Measurements from ENCODE around the gene PLA2G2D. TPM values are rescaled to one million over a fixed set of nuclear protein-coding genes. Genes with fewer than 3 reads are reported as not detected.

The PLA2G2D gene
- total and polyA plus RNA-seq, 2 of the 13 experiments (the other 11 are each of a cell fraction or from before 2014, with no cell fraction given), result not detected

GRCh38 chr1:20090641-20091040 lies 28.7 kb downstream of the PLA2G2D start:
- POLR2A ChIA-PET, result no interaction called here
- BruUV-seq (replicated peaks), result no TSS peak
- no peak overlapping the region for H3K9ac ChIP-seq (ENCODE audit: insufficient read depth, low read depth, low read length)
- no peak overlapping the region for H2AFZ ChIP-seq (ENCODE audit: low read length)
- no peak overlapping the region for H3K4me2 ChIP-seq (ENCODE audit: low read depth, low read length)
- H3K27me3 ChIP-seq (ENCODE audit: control insufficient read depth in 1 of 2, insufficient read depth in 2 of 2, low read length in 2 of 2), result peaks cover 0 to 23% of the 10 kb centered on the region in 2 experiments; a peak in 2 of 5 replicates
- H3K9me3 ChIP-seq (ENCODE audit: low read length), result peaks cover 3% of the 10 kb centered on the region; the same call in 1 of the 2 replicates
- FAIRE-seq (no peak), DNase-seq (ENCODE audit: low spot score) (no peak), ATAC-seq (no peak)
- no peaks in the 10 kb centered on the region for H3K36me3 ChIP-seq (replicated peaks in 1 of 2; ENCODE audit: control insufficient read depth in 1 of 2, insufficient read depth in 2 of 2, low read length in 2 of 2)
- no peak overlapping the region for H3K27ac ChIP-seq (ENCODE audit: extremely low read length, insufficient read depth, low read length)
- no peak for TF ChIP-seq HCFC1 (IDR thresholded peaks at IDR 0.05; ENCODE audit: low read depth, low read length)
- no peak for TF ChIP-seq ZNF703 (CRISPR knock-in tag; IDR thresholded peaks at IDR 0.05; ENCODE audit: borderline replicate concordance)
- no peak for TF ChIP-seq HMG20B (CRISPR knock-in tag; conservative IDR thresholded peaks at IDR 0.05)
- no peak for TF ChIP-seq ARNTL (CRISPR knock-in tag; IDR thresholded peaks at IDR 0.05)
- TF ChIP-seq ZNF230 (CRISPR knock-in tag; IDR thresholded peaks at IDR 0.05), result no peak
- no peak for TF ChIP-seq MAFG (CRISPR knock-in tag; IDR thresholded peaks at IDR 0.05)
- TF ChIP-seq CC2D1A (CRISPR knock-in tag; IDR thresholded peaks at IDR 0.05), result no peak
- no peak overlapping the region for H3K4me3 ChIP-seq (replicated peaks in 1 of 3; ENCODE audit: insufficient read depth in 1 of 3, low read depth in 2 of 3, low read length in 3 of 3)
- H4K20me1 ChIP-seq (ENCODE audit: insufficient read depth, low read length), result no peaks in the 10 kb centered on the region
- in situ Hi-C loops (cut with HindIII; ENCODE audit: extremely low pct_ligation_motif_present, low pct_unique_long_range_greater_than_20kb) (no loop called here), intact Hi-C loops (cut with micrococcal nuclease; ENCODE audit: unreplicated experiment) (no loop called here)
- 3% methylated on average over 5 of the region's 6 CpGs for WGBS (ENCODE audit: low lambda C conversion rate)
- H3K4me1 ChIP-seq (ENCODE audit: insufficient read depth, low read length), result no peaks in the 10 kb centered on the region
- H3K79me2 ChIP-seq (ENCODE audit: insufficient read depth, low read length), result no peaks in the 10 kb centered on the region
- CTCF ChIA-PET (ENCODE audit: low intra/inter-chr PET ratio, low total read pairs), result no interaction called here

GRCh38 chr1:20090119-20090518 lies 29.2 kb downstream of the PLA2G2D start:
- Histone ChIP-seq H2AFZ (ENCODE audit: low read length) (no peak overlapping the region), H3K27ac (ENCODE audit: extremely low read length, insufficient read depth, low read length) (no peak overlapping the region), H3K9ac (ENCODE audit: insufficient read depth, low read depth, low read length) (no peak overlapping the region), H4K20me1 (ENCODE audit: insufficient read depth, low read length) (no peaks in the 10 kb centered on the region), H3K79me2 (ENCODE audit: insufficient read depth, low read length) (no peaks in the 10 kb centered on the region), H3K4me1 (ENCODE audit: insufficient read depth, low read length) (no peaks in the 10 kb centered on the region), H3K4me3 (replicated peaks in 1 of 3; ENCODE audit: insufficient read depth in 1 of 3, low read depth in 2 of 3, low read length in 3 of 3) (no peak overlapping the region), H3K4me2 (ENCODE audit: low read depth, low read length) (no peak overlapping the region; the same call in 1 of the 2 replicates), H3K27me3 (ENCODE audit: control insufficient read depth in 1 of 2, insufficient read depth in 2 of 2, low read length in 2 of 2) (peaks cover 0 to 23% of the 10 kb centered on the region in 2 experiments; a peak in 2 of 5 replicates), H3K9me3 (ENCODE audit: low read length) (no peaks in the 10 kb centered on the region), H3K36me3 (replicated peaks in 1 of 2; ENCODE audit: control insufficient read depth in 1 of 2, insufficient read depth in 2 of 2, low read length in 2 of 2) (no peaks in the 10 kb centered on the region)
- POLR2A ChIA-PET, result no interaction called here
- TF ChIP-seq HES4 (CRISPR knock-in tag; IDR thresholded peaks at IDR 0.05; ENCODE audit: borderline replicate concordance) (no peak), ZSCAN22 (CRISPR knock-in tag; IDR thresholded peaks at IDR 0.05) (peak; percentile 87), ZNF775 (CRISPR knock-in tag; IDR thresholded peaks at IDR 0.05; ENCODE audit: borderline replicate concordance) (no peak), MTF2 (CRISPR knock-in tag; IDR thresholded peaks at IDR 0.05; ENCODE audit: borderline replicate concordance) (no peak), ZNF205 (CRISPR knock-in tag; IDR thresholded peaks at IDR 0.05) (no peak), TEAD3 (CRISPR knock-in tag; optimal IDR thresholded peaks at IDR 0.05; ENCODE audit: borderline replicate concordance) (no peak), ZNF740 (CRISPR knock-in tag; IDR thresholded peaks at IDR 0.05) (no peak)
- no CpG with 5 or more reads among the region's 3 CpGs for WGBS (ENCODE audit: low lambda C conversion rate)
- BruUV-seq (replicated peaks), result no TSS peak
- FAIRE-seq (no peak), ATAC-seq (no peak), DNase-seq (ENCODE audit: low spot score) (no peak)
- in situ Hi-C loops (cut with HindIII; ENCODE audit: extremely low pct_ligation_motif_present, low pct_unique_long_range_greater_than_20kb) (no loop called here), intact Hi-C loops (cut with micrococcal nuclease; ENCODE audit: unreplicated experiment) (no loop called here)
- CTCF ChIA-PET (ENCODE audit: low intra/inter-chr PET ratio, low total read pairs), result no interaction called here
